K562 (cell line): ENCODE measurements around the gene DPM2. TPM values are rescaled to one million over a fixed set of nuclear protein-coding genes. Genes with fewer than 3 reads are reported as not detected.
A peak's percentile ranks its signal among the peaks of the same experiment; 100 is the strongest.

ENCODE experiments used
- ARID3B ChIP-seq: fragments of 250-450 bp; sonication (Bioruptor Pico); IDR thresholded peaks from 2 replicates; pipeline ENCODE4 v1.4.0; 2020; ENCODE audit warnings: borderline replicate concordance
- CREM ChIP-seq: IDR thresholded peaks from 2 replicates; pipeline ENCODE4 v1.6.1; 2014; ENCODE audit warnings: antibody characterized with exemption, low read depth
- E2F8 ChIP-seq: fragments of 450-650 bp; IDR thresholded peaks from 2 replicates; pipeline ENCODE4 v1.7.1; 2018; ENCODE audit warnings: mild to moderate bottlenecking, low read depth; ENCODE audit not compliant: partially characterized antibody
- HOXB6 ChIP-seq: fragments of 250-450 bp; sonication (Bioruptor Pico); IDR thresholded peaks from 2 replicates; pipeline ENCODE4 v1.5.1; 2022; ENCODE audit warnings: mild to moderate bottlenecking, borderline replicate concordance
- KDM2B ChIP-seq: fragments of 250-450 bp; sonication (Bioruptor Pico); IDR thresholded peaks from 2 replicates; pipeline ENCODE4 v1.8.0; 2021; ENCODE audit warnings: mild to moderate bottlenecking, moderate library complexity
- KLF13 ChIP-seq: fragments of 450-650 bp; IDR thresholded peaks from 2 replicates; pipeline ENCODE4 v1.6.1; 2016; ENCODE audit warnings: missing genetic modification characterization, low read depth, mild to moderate bottlenecking, missing compliant biosample characterization, moderate library complexity, borderline replicate concordance
- L3MBTL2 ChIP-seq: fragments of 450-650 bp; IDR thresholded peaks from 2 replicates; pipeline ENCODE4 v1.6.1; 2016; ENCODE audit warnings: mild to moderate bottlenecking, moderate library complexity
- LCOR ChIP-seq: sonication (generic); formaldehyde crosslinking; IDR thresholded peaks from 2 replicates; pipeline ENCODE4 v1.8.0; 2022; ENCODE audit warnings: mild to moderate bottlenecking, missing genetic modification reagents
- MIER1 ChIP-seq: fragments of 450-650 bp; IDR thresholded peaks from 2 replicates; pipeline ENCODE4 v1.6.1; 2016; ENCODE audit warnings: antibody characterized with exemption, mild to moderate bottlenecking, low read depth
- MYC ChIP-seq, 2 experiments: fragments of 250-450 bp in 1 of 2; sonication (Bioruptor Pico) in 1 of 2; IDR thresholded peaks; 2 replicates each; pipeline versions ENCODE4 v1.5.1 to v1.6.1; 2012 to 2021; ENCODE audit warnings: low read depth in 2 of 2, borderline replicate concordance in 1 of 2, improper control_type of control experiment in 1 of 2, low read length in 1 of 2, mild to moderate bottlenecking in 1 of 2, moderate library complexity in 1 of 2
- NONO ChIP-seq, 2 experiments: fragments of 200-400 bp in 1 of 2; fragments of 450-650 bp in 1 of 2; formaldehyde crosslinking in 1 of 2; IDR thresholded peaks; 2 replicates each; pipeline ENCODE4 v1.6.1; 2017; ENCODE audit warnings: low read depth in 2 of 2, mild to moderate bottlenecking in 2 of 2, moderate library complexity in 2 of 2, low read length in 1 of 2
- POLR2G ChIP-seq: fragments of 200-400 bp; formaldehyde crosslinking; IDR thresholded peaks from 2 replicates; pipeline ENCODE4 v1.6.1; 2017; ENCODE audit warnings: low read depth, mild to moderate bottlenecking, antibody characterized with exemption, low read length, moderate library complexity
- RB1 ChIP-seq: fragments of 450-650 bp; IDR thresholded peaks from 2 replicates; pipeline ENCODE4 v1.6.1; 2017; ENCODE audit warnings: low read depth, mild to moderate bottlenecking
- SP1 ChIP-seq: sonication (generic); formaldehyde crosslinking; IDR thresholded peaks from 2 replicates; pipeline ENCODE4 v1.8.1; 2022; ENCODE audit warnings: mild to moderate bottlenecking, missing genetic modification reagents
- VEZF1 ChIP-seq: fragments of 200-800 bp; sonication (Bioruptor generic); IDR thresholded peaks from 2 replicates; pipeline ENCODE4 v1.6.1; 2017; ENCODE audit warnings: missing genetic modification characterization, missing compliant biosample characterization
- ZBTB26 ChIP-seq: fragments of 450-650 bp; formaldehyde crosslinking; IDR thresholded peaks from 2 replicates; pipeline ENCODE4 v1.4.0; 2022; ENCODE audit warnings: missing genetic modification characterization
- ZEB2 ChIP-seq: fragments of 450-650 bp; IDR thresholded peaks from 2 replicates; pipeline ENCODE4 v1.6.1; 2016
- ZKSCAN8 ChIP-seq: fragments of 200-800 bp; sonication (Bioruptor generic); IDR thresholded peaks from 2 replicates; pipeline ENCODE4 v1.6.1; 2016; ENCODE audit warnings: missing genetic modification characterization, missing compliant biosample characterization
- ZNF263 ChIP-seq: sonication (generic); formaldehyde crosslinking; IDR thresholded peaks from 2 replicates; pipeline ENCODE4 v1.8.0; 2022; ENCODE audit warnings: mild to moderate bottlenecking, missing genetic modification reagents, borderline replicate concordance
- ZNF507 ChIP-seq: conservative IDR thresholded peaks from 2 replicates; pipeline ENCODE4 v1.6.1; 2017; ENCODE audit warnings: missing genetic modification characterization, missing compliant biosample characterization
- polyA plus RNA-seq, 8 experiments: library from polyadenylated mRNA; depleted of rRNA in 4 of 8; stranded (reverse) in 5 of 8; unstranded in 3 of 8; fragments of >200 nt; fragmentation: Nextera tagmentation in 2 of 8; fragmentation: Illumina TruSeq in 1 of 8; extraction: Ambion mirVana in 2 of 8; extraction: Trizol in 1 of 8; gene quantifications; 2 replicates each; pipeline versions ENCODE4 v1.2.1 to v1.2.3, GENCODE V29; 2011 to 2014; ENCODE audit warnings: inconsistent platforms in 1 of 8, missing spikeins in 1 of 8
- total RNA-seq, 7 experiments: library from RNA; depleted of rRNA in 6 of 7; stranded (reverse); fragments of >200 nt in 6 of 7; fragmentation: Illumina TruSeq in 2 of 7; extraction: Trizol in 2 of 7; gene quantifications; 2 replicates each; pipeline versions ENCODE4 v1.2.1 to v1.2.3, GENCODE V29; 2011 to 2021; ENCODE audit warnings: low replicate concordance in 1 of 7

DPM2 gene
- total and polyA plus RNA-seq, 9 of the 15 experiments (the other 6 are each of a cell fraction or from before 2014, with no cell fraction given) = 43.5 to 126 (median 71.1) TPM

GRCh38 chr9:127927201-127927987 is 10.3 kb downstream of the DPM2 start (continued):
- TF ChIP-seq ZKSCAN8 (CRISPR knock-in tag) (no peak), MIER1 (no peak), POLR2G (peak; percentile 18), SP1 (peak; percentile 15; the same call in 1 of the 2 replicates), ZBTB26 (no peak), ZNF507 (tag) (no peak), ZNF263 (peak; percentile 62; the same call in 1 of the 2 replicates), MYC (IDR thresholded peaks at IDR 0.05; ENCODE audit: low read depth, low read length) (0 out of 2 replicates have a peak, but pooled peaks have one; percentile 27), MYC (CRISPR knock-in tag; IDR thresholded peaks at IDR 0.05; ENCODE audit: borderline replicate concordance, low read depth) (no peak), KDM2B (CRISPR knock-in tag) (0 out of 2 replicates have a peak, but pooled peaks have one; percentile 33), VEZF1 (peak; percentile 62), HOXB6 (CRISPR knock-in tag) (no peak), CREM (0 out of 2 replicates have a peak, but pooled peaks have one; percentile 13), NONO (IDR thresholded peaks at IDR 0.05; ENCODE audit: low read depth in 2 of 2, low read length in 1 of 2) (no peak), E2F8 (no peak), L3MBTL2 (peak; percentile 54), KLF13 (tag) (0 out of 2 replicates have a peak, but pooled peaks have one; percentile 17), LCOR (0 out of 2 replicates have a peak, but pooled peaks have one; percentile 23), RB1 (peak; percentile 52; the same call in 1 of the 2 replicates), ZEB2 (peak; percentile 47; the same call in 1 of the 2 replicates), ARID3B (CRISPR knock-in tag) (no peak)
